GM12873 (cell line): ENCODE data around the gene SLC1A2.

Experiments used
- CTCF ChIP-seq: IDR thresholded peaks from 2 replicates; pipeline ENCODE4 v1.5.1; 2012; ENCODE audit warnings: low read depth, mild to moderate bottlenecking, moderate library complexity, low read length, control low read depth; ENCODE audit not compliant: insufficient read depth; ENCODE audit errors: missing control alignments

SLC1A2 gene

GRCh38 chr11:35363854-35364780, 55.2 kb downstream of the SLC1A2 start:
- no peak for TF ChIP-seq CTCF

GRCh38 chr11:35363246-35363801, 56.0 kb downstream of the SLC1A2 start:
- TF ChIP-seq CTCF = no peak

GRCh38 chr11:35362521-35362980, 56.8 kb downstream of the SLC1A2 start:
- peak; percentile 25 for TF ChIP-seq CTCF

- no peak for TF ChIP-seq CTCF
Measured at GRCh38 chr11:35360055-35360530, 59.3 kb downstream of the SLC1A2 start.

GRCh38 chr11:35359321-35360054, 59.9 kb downstream of the SLC1A2 start:
- no peak for TF ChIP-seq CTCF

- TF ChIP-seq CTCF = no peak
Measured at GRCh38 chr11:35358391-35358790, 61.0 kb downstream of the SLC1A2 start.

GRCh38 chr11:35357923-35358322, 61.4 kb downstream of the SLC1A2 start:
- TF ChIP-seq CTCF = no peak
